ENCODE measurements around the gene KIRREL3.

KIRREL3 gene

DNA sequence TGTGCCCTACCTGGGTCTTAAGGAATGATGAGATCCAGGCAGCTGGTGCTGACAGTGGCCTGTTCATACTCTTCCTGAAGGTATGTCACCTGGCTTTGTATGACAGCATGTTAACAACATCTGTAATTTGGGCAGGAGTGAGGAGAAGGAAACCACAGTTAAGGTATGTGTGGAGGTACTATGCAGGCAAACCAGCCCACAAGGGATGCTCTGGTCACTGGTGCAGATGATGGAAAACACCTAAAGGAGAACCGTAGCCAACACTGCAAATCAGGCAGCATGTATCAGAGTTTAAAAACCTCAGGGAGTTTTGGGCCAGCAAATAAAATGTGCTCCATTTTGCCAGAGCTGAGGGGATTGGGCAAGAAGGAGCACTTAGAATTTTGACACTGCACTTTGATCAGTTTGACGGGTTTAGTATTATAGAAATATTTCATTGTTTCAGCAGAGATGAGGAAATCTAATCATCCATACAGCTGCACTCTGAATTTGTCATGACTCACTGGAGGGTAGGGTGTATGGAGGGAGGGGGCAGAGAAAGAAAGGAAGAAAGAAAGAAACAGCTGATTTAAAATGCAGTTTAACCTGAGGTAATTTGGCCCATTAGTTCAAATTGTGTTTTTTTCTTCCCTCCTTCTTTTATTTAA lies 260.9 kb downstream of the KIRREL3 start:
- no peak for DNase-seq (ENCODE audit: low read depth in 2 of 2)

DNA sequence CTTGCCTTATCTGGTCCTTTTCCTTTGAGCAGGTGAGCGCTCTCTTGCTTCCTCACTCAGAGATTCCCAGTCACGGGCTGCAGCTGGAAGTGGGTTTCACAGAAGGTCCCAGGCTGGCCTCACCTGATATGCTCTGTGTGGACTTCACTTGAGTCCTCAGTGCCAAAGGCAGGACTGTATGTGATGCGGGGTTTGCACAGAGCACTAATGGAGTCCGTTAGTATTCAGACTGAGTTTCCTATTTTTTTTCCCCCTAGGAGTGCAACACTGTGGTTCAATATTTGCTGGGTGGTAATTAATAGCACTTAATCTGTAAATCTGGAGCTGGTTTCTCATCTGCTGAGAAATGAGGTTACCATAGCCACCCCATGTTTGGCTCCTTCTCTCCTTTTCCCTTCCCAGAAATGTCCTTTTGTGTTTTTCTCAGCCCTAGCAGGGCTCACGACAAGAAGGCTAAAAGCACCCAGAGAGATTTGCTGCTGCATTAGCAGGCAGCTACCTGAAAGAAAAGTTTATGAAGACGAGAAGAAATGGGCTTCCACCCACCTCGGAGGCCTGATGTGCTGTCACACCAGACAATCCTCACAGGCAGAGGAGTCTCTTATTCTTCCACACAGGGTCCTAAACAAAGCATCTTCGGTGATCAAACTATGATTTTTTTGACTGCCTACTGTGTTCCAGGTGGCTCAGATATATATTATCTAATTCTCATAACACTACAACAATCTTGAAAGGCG lies 262.1 kb downstream of the KIRREL3 start:
- DNase-seq (ENCODE audit: low read depth in 2 of 2) = no peak

DNA sequence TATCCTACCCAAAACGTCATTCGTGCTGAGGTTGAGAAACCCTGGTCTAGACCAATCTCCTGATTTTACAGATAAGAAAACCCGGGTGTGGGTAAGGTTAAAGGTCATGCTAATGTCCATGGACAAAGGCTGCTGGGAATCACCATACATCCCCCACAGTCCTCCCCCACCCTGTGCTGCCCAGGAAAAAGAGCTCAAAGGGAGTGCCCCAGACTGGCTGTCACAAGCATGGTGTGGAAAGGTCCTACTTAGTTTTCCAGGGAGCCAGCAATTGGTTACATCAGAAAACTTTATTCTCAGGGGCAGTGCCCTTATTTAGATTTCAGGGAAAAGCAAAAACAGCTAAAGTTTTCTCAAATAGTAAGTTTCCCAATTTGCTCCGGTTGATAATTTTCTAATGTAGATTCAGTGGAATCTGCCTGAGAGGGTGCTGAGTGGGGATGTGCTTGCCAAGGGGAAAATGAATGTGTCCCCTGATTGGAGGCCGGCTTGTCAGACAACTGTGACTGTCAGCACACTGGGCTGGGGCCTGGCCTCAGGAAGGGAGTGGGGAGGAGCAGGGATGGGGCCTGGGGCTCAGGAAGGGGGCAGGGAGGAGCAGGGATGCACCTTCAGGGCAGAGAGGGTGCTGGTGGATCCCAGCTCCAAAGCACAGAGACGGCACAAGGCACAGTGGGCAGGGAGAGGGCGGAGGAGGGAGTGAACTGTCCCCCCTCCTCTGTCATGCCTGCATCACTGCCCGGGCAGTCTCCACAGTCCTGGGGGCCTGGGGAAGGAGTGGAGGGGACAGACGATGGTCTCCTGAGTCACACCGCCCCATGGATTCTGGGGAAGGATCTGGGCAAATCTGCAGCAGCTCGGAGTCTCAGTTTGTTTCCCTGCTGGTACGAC lies 263.6 kb downstream of the KIRREL3 start:
- DNase-seq (ENCODE audit: low read depth in 2 of 2) = no peak

DNA sequence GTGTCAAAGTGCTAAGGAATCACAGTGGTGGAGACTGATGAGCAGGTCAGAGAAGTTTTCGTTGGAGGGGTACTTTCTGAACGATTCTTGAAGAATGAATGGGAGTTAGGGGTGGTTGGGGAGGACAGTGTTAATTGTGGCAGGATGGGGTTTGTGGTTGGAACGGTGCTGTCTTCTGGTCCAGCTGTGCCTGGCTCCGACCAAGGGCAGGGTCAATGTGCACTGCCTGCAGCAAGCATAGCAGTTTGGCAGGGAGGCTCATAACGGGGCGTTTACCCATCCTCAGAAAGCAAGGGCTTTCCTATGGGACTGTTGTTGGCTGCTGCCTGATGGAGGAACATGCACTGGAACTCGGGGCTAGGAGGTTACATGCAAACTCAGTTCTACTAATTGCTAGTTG lies 265.8 kb downstream of the KIRREL3 start:
- no peak for DNase-seq (ENCODE audit: low read depth in 2 of 2)

DNA sequence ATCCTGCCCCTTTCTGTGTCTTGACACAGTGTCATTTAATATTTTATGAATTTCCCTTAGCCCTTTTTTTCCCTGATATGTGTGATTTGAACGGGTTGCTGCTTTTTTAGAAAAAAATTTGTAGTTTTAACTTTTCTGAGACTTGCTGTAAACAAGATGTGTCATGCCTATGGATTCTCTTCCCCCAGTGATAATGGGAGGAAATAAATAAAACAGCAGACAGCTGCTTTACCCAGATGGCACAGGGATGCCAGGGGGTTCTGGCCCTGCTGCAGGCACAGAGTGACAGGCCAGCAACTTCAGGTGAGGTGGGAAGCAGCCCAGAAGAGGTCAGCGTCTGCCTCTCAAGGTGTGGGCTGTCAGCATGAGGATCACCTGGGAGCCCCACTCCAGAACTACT lies 266.9 kb downstream of the KIRREL3 start:
- DNase-seq (ENCODE audit: low read depth in 2 of 2) = no peak

DNA sequence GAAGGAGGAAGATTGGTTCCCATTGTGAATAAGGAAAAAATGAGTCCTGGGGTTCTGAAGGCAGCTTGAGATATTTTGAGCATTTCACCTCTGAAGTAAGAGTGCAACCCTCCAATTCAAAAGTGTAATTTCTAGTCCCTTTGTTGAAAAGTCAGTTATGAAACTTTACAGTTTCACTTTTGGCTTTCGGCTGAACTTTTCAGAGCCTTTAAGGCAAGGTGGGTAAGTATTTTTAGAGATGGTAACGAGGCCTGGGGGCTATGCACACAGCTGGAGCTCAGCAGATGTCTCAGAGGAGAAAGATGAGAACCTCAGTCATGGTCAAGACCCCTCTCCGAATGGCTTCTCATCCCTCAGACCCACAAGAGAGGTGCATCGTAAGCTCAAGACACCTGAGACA lies 267.6 kb downstream of the KIRREL3 start:
- DNase-seq (ENCODE audit: low read depth in 2 of 2) = no peak

DNA sequence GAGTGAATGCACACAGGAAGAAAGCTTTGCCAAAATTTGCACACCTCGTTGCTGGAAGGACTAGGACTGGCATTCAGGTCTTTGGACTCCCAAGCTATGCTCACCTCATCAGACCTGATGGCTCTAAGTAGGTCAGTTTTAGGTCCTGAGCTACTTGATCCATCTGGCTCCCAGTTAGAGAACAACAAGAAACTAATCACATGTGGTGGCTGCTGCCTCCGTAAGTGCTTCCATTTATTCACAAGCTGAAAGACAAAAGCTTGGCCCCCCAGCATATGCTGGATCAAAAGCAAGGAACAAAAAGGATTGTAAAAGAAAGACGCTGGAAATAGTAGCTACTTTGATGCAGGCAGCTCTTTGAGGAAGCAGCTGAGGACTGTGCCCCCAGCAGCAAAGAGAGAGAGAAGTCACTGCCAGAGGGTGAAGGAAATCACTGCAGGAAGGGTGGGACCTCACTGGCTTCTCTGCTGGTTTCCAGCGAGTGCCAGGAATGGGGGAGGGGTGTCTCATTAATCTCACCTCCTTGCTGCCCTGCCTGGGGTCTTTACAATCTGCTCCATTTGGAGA lies 268.9 kb downstream of the KIRREL3 start:
- DNase-seq (ENCODE audit: low read depth in 2 of 2) = no peak

DNA sequence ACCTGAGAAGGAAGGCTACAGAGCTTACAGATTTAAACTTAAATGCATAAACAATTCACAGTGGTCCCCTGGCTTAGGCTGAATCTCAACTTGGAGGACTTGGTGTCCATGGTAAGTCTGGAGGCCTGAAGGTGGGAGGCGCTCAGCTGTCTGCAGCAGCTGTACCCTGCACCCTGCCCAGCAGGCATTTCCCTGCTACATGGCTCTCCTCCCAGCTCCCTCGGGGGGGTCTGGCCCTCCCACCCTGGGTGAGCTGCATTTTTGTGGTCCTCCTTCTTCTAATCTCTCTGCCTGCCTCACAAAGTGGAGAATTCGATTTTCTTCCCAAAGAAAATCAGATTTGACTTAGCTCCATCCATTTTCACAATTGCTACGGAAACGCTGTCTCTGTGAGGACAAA lies 273.2 kb downstream of the KIRREL3 start:
- no peak for DNase-seq (ENCODE audit: low read depth in 2 of 2)

DNA sequence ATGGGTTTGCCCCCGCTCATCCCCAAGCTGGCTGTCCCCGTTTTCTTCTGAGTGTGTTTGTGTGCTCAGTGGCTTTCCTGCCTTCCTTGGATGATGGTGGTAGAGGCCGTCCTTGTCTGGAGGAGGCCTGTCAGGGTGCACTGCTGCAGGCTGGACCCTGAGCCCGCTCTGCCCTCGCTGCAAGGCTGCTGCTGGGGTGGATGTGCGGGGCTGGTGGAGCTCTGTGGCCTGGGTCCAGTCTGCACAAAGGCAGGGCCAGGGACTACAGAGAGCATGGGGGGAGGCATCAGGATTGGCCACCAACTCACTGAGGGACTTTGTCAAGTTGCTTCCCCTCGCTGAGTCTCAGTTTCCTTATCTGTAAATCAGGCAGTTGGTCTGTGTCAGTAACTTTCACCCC lies 275.0 kb downstream of the KIRREL3 start:
- no peak for DNase-seq (ENCODE audit: low read depth in 2 of 2)

DNA sequence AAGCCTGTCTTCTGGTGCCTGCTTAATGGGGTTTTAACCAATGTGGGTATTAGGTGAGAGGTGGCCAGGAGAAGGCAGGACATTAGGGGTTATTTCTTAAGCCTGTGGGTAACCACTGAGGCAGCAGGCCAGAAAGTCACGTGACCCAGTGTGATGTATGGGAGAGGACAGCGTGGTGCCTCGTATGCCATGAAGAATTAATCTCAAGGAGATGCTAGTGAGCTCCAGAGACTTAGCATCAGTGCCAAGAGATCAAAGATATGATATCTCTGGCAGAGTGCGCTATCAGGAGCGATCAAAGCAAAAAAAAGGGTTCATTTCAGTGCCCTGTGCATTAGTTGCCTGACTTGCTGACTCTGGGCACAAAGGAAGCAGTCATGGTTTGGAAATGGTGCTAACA lies 275.5 kb downstream of the KIRREL3 start:
- no peak for DNase-seq (ENCODE audit: low read depth in 2 of 2)

DNA sequence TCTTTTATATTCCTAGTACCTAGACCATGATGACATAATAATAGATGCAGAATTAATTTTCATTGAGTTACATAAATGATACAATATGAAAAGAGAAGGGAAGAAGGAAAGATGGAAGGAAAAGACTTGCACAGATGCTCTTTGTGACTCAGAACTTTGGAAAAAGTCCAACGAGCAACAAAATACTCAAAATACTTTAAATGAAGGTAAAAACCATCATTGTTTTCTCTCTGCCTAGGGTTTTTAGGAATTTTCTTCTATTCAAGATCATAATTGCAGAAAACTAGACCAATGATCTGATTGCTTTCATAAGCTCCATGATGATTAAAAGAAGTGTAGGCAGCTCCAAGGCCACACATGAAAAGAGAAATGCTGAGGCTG lies 276.9 kb downstream of the KIRREL3 start:
- DNase-seq (ENCODE audit: low read depth in 2 of 2) = no peak

DNA sequence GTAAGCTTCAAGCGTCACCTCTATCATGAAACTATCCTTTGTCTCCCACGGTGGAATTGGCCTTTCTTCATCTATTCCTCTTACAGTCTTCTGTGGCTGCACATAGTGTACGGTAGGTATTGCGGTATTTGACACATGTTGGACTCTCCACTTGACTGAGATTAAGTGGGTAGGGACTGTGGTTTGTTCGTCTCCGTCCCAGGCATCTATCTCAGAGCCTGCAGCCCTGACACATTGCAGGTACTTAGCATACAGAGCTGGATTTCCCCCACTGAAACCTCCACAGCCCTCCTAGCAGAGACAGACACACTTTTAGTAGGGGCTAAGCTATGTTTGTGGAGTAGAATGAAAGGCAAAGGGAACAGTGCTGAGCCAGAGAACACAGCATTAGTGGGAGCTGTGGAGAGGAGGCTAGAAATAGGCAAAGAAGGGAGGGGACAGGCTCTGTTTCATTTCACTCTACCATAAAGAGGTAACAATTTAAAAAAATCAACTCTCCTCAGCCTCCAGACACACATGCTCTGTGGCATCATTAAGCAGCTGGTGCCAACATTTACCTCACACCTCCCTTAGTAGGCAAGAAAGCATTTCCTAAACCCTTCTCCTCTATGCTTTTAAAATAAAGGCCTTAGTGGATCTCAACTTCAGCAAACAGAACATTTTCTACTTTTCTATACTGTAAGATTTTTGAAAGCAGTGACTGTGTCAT lies 277.5 kb downstream of the KIRREL3 start:
- no peak for DNase-seq (ENCODE audit: low read depth in 2 of 2)

DNA sequence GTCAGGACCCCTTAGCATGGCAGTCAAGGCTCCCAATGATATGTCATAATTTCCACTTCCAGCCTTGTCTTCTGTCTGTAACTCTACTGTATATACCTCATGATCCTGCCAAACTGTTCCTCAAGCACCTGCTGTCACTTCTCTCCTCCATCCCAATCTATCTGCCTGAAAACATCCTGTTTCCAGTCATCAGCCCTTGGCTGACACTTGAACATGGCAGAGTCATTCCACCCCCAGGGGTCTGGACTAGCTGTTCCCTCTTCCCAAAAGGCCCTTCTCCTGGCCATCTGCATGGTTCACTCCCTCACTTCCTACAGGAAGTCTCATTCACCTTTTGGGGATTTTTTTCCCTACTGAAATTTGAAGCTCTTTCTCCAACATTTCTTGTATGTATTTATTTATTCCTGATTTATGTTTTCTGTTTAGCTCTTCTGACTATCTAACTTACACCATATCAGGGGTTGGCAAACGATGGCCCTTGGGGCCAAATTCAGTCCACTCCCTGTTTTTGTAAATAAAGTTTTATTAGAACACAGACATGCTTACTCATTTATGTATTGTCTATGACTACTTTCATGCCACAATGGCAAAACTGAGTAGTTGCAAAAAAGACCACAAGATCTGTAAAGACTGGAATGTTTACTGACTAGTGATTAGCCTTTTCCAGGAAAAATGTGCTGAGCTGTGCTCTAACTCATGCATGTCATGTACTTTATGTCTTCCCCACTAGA lies 278.4 kb downstream of the KIRREL3 start:
- DNase-seq (ENCODE audit: low read depth in 2 of 2) = no peak

DNA sequence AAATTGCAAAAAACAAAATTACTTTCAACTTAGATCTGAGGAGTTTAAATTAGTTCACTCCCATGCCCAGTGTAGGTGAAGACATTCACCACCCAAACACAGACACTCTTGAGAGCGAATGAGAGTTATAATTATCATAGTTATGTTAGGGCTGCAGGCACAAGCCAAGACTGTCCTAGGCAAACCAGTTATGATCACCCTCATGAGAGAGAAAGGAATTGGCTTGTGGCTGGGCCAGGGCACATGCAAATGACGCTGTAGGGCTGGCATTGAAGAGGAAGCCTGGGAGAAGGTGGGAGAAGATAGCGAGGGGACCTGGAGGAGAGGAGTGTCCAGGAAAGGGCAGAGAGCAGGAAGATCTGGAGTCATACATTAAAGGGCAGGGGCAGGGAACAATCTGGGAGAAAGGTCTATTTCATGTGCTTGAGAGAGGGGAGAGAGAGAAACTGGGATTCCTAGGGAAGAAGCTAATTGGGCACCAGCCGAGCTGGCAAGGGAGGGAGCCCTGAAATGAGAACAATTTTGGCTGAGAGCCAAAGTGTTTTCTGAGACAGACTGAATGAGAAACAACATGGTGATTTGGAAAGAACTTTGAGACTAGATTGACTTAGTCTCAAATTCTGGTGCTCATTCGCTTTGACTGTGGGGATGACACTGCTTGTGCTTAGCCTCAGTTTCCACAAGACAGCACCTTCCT lies 279.9 kb downstream of the KIRREL3 start:
- DNase-seq (ENCODE audit: low read depth in 2 of 2) = no peak

DNA sequence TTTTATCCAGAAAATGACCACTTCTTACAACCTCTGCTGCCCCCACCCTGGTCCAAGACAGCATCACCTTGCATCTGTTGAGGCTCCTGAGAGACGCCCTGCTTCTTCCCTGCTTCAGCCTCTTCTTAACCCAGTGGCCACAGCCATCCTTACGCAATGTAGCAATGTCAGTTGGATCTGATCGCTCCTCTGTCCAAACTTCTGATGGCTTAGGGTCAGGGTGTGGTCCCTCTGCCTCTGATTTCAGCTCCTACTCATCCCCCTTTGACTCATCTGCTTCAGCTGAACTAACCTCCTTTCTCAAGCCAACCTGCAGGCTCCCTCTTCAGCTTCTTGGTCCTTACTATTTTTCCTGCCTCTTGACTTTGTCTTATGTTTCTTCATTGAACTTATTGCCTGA lies 280.8 kb downstream of the KIRREL3 start:
- no peak for DNase-seq (ENCODE audit: low read depth in 2 of 2)

DNA sequence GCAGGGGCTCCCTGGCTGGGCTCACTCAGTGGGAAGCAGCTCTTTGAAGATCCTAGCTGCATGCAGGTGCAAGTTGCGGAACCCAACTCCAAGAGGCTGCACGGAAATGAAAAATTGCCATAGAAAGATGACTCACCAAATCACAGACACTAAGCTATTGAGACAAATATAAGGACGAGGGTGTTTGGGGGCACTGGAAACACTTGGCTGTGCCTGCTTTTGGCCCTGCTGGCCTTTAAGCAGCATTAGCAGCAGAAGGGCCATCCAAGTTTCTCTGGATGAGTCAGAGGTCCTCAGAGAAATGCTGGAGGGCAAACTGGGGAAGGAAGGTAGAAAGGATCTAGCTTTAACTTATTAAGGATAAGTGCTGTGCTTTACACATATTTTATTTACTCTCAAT lies 282.3 kb downstream of the KIRREL3 start:
- DNase-seq (ENCODE audit: low read depth in 2 of 2) = no peak

DNA sequence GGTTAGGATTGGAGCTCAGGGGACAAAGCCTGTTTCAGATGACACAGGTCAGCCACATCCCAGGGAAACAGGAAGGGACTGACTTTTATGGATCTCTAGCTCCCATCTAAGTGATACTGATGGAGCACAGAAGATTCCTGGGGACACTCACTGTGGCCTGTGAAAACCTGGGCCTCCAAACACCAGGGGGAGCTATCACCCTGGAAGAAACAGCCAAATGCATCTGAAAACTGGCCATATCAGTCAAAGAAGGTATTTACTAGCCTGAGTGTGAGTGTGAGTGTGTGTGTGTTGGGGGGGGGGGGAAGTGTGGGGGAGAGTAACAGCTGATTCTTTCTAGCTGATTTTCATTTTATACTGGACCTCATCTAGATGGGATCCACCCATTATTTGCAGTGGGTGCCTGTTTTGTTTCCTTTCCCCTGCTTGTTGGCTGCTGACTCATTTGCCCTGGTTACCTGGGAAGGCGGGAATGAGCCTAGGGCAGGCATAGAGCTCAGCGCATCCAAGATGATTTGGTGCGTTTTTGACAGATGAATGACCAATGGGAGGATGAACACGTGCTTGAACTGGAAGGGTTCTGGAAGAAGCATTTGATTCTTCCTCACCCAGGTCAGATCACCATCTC lies 284.0 kb downstream of the KIRREL3 start:
- DNase-seq (ENCODE audit: low read depth in 2 of 2) = no peak

DNA sequence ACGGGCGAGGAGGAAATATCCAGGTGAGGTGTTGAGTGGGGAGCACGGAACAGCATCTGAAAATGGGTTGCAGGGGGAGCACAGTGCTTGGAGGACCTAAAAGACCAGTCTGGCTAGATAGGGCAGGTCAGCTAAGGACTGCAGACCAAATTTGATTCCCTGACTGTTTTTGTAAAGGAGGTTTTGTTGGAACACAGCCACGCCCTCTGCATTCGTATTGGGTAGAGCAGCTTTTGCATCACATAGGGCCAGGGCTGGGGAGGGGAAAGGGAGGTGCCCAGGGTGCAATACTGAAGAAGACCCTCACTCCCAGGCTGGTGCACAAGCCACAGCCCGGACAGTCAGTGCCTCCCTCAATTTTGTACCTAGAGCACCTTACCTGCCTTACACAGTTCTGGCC lies 286.8 kb downstream of the KIRREL3 start:
- DNase-seq (ENCODE audit: low read depth in 2 of 2) = no peak

DNA sequence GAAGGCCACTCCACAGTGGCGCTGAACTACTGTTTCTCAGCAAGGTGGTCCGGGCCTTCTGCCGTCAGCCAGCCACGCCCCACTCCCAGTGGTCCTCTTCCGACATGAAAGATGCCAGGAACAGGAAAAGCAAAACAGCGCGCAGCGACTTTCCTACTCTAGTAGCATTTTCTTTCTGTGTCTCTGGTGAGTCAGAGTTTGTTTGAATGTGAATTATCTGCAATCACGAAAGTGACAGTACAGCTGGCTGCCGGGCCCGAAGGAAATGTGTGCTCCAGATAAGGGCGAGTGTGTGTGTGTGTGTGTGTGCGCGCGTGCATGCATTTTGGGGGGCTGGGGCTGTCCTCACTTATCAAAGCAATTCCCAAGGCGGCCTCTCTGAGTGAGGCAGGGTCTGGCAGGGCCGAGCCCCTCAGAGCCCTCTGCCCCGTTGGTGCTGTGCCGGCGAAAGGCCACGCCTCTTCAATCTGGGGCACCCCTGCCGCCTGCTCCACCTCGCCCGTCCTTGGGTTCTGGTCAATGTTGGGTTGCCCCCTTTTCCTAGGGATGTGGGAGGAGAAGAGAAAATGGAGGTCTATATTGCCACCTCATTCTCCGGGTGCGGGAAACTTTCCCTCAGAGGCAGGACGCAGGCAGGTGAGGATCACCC lies 288.5 kb downstream of the KIRREL3 start:
- no peak for DNase-seq (ENCODE audit: low read depth in 2 of 2)

All from fibroblast of skin of left biceps (primary cell).